ENCODE data around the gene CDH23.

- TF ChIP-seq POLR2A (IDR thresholded peaks at IDR 0.05; ENCODE audit: low read length) (no peak), GATA1 (IDR thresholded peaks at IDR 0.05; ENCODE audit: low read depth, low read length) (no peak)
Measured at GRCh38 chr10:71864911-71865361, 468.2 kb downstream of the CDH23 start.

Measured in erythroblast (primary cell).